Activated T-helper 2 cell treated with anti-CD3 and anti-CD28 coated beads, Interferon-gamma antibody, Interleukin-2, Interleukin-4, amounts not matched to agents 10 μg/mL and 5 μg/mL and 100 μg/mL, durations not matched to agents 14 hours and 24 hours and 36 hours (primary cell): ENCODE data around the gene KIAA1755. TPM values are rescaled to one million over a fixed set of nuclear protein-coding genes. Genes with fewer than 3 reads are reported as not detected.
"Not testable (repeated sequence)": the region's sequence is repeated elsewhere in the genome, so short reads cannot be mapped to it uniquely, and the experiment has no call there.

Source experiments
- DNase-seq: peaks from one replicate; pipeline ENCODE4 v3.0.0; 2021; ENCODE audit warnings: low spot score
- H3K27ac Mint-ChIP-seq: one replicate; pipeline ENCODE4 v1.8.0; 2021; ENCODE audit warnings: mixed read lengths
- H3K27me3 Mint-ChIP-seq: one replicate; pipeline ENCODE4 v1.8.0; 2021; ENCODE audit warnings: low read depth, mixed read lengths
- H3K36me3 Mint-ChIP-seq: one replicate; pipeline ENCODE4 v1.8.0; 2021; ENCODE audit warnings: low read depth, mixed read lengths
- H3K4me1 Mint-ChIP-seq: one replicate; pipeline ENCODE4 v1.8.0; 2021; ENCODE audit warnings: low read depth, mixed read lengths
- H3K4me3 Mint-ChIP-seq: one replicate; pipeline ENCODE4 v1.8.0; 2021; ENCODE audit warnings: low read depth, mild to moderate bottlenecking, moderate library complexity, mixed read lengths
- H3K9me3 Mint-ChIP-seq: one replicate; pipeline ENCODE4 v1.8.0; 2021; ENCODE audit warnings: mixed read lengths
- intact Hi-C: fragments of 100-400 bp; cut with micrococcal nuclease; formaldehyde crosslinking; loops from one replicate; pipeline ENCODE4 v1.15.1; 2023
- total RNA-seq: library from RNA; stranded (reverse); gene quantifications from 2 replicates; pipeline ENCODE4 v1.2.3, GENCODE V29; 2022

The KIAA1755 gene
- total RNA-seq, 1 donor from 2014 or later = not detected

DNA sequence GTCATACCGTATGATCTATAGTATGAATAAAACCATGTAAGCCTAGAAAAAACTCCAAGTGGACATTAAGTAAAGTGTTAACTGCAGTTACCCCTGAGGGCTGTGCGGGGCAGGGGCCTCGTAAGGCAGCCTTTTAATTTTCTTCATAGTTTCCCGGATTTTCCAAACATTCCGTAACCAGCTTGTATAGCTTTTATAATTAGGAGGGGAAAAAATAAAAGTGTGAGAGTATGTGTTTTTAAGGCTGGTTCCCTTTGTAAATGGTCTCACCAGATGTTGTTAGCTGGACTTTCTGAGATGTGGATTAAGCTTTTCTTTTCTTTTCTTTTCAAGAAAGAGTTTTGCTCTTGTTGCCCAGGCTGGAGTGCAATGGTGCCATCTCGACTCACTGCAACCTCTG is 7.0 kb downstream of the KIAA1755 start:
- Mint-ChIP-seq H3K4me1 (no peaks in the 10 kb centered on the region), H3K27me3 (peaks cover 9% of the 10 kb centered on the region), H3K36me3 (no peaks in the 10 kb centered on the region), H3K9me3 (no peaks in the 10 kb centered on the region), H3K27ac (no peak overlapping the region), H3K4me3 (no peak overlapping the region)
- intact Hi-C loops = no loop called here
- DNase-seq = no peak

DNA sequence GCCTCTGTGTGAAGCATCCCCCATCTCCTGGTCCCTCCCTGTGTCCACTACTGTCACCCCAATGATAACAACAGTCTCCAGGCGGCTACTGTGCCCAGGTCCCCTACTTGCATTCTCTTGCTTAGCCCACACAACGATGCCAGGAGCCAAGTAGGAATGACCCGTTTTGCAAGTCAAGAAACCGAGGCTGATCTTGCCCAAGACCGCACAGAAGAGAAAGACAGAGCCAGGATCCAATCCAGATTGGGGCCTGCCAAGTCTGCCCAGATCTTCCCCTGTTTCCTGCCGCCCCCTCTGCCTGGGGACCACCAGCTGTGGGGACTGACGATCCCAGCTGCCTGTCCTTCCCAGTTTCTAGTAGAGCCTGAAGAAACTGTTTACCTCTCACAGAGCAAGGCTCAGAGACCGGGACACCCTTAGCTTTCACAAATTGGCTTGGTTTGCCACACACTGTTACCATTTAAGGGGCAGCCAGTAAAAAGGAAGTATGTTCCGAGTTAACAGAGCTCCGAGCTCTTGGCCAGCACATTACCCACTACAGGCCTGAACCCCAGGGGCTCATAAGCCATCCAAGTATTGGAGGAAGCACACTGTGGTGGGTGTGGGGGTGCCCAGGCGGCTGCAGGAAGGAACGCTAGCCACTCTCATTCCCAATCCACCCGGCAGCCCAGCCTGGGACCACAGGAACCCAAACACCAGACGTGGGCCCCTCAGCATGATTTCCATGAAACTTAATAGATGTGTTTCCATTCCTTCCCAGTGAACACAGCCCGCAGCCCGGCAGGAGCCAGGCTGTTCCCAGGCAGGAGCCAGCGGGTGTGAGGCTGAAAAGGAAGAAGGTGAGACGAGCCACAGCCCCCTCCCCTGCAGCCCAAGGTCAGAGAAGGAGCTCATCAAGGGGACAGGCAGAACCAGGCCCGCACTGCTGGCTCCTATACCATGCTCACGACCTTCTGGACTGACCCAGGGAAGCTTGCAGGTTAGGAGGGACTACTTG is 7.9 kb downstream of the KIAA1755 start:
- DNase-seq = no peak
- Mint-ChIP-seq H3K9me3 (peaks cover under 1% of the 10 kb centered on the region), H3K27ac (no peak overlapping the region), H3K27me3 (peaks cover 6% of the 10 kb centered on the region), H3K4me1 (no peaks in the 10 kb centered on the region), H3K36me3 (no peaks in the 10 kb centered on the region), H3K4me3 (no peak overlapping the region)
- intact Hi-C loops = no loop called here

DNA sequence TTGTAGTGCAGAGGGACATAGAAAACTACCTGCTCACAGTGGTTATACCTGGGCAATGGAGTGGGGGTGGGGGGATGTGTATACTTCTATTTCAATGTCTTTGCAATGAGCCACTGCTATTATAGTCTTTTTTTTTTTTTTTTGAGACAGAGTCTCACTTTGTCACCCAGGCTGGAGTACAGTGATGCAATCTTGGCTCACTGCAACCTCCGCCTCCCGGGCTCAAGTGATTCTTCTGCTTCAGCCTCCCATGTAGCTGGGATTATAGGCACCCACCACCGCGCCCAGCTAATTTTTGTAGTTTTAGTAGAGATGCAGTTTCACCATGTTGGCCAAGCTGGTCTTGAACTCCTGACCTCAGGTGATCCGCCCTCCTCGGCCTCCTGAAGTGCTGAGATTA is 9.1 kb downstream of the KIAA1755 start:
- H3K9me3 Mint-ChIP-seq = not testable (repeated sequence)

DNA sequence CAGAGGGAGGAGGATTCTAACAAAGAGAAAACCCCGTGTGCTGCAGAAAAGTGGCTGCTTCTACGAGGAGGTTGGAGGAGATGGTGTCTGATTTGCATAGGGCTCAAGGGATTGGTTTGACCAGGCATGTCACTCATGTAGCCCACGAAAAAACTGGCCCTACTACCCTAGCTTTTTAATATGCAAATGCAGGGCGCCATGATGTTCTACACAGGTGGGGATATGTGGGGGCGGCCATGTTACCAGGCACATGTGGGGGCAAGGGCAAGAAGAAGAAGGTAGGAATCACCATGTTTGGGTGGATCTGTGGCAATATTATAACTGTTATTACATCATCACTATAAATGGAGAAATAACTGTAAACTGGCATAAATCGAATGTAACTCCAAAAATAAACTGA is 9.9 kb downstream of the KIAA1755 start:
- intact Hi-C loops = no loop called here
- no peak overlapping the region for H3K4me3 Mint-ChIP-seq
- no peaks in the 10 kb centered on the region for H3K36me3 Mint-ChIP-seq
- H3K9me3 Mint-ChIP-seq = peaks cover 13% of the 10 kb centered on the region
- no peak for DNase-seq
- peaks cover 2% of the 10 kb centered on the region for H3K27me3 Mint-ChIP-seq
- H3K27ac Mint-ChIP-seq = no peak overlapping the region
- H3K4me1 Mint-ChIP-seq = no peaks in the 10 kb centered on the region

More for the DNA sequence above, 9.1 kb downstream of the KIAA1755 start:
- H3K27ac Mint-ChIP-seq, H3K36me3 Mint-ChIP-seq, H3K27me3 Mint-ChIP-seq, intact Hi-C loops, DNase-seq, H3K4me3 Mint-ChIP-seq, H3K4me1 Mint-ChIP-seq: not testable (repeated sequence)

DNA sequence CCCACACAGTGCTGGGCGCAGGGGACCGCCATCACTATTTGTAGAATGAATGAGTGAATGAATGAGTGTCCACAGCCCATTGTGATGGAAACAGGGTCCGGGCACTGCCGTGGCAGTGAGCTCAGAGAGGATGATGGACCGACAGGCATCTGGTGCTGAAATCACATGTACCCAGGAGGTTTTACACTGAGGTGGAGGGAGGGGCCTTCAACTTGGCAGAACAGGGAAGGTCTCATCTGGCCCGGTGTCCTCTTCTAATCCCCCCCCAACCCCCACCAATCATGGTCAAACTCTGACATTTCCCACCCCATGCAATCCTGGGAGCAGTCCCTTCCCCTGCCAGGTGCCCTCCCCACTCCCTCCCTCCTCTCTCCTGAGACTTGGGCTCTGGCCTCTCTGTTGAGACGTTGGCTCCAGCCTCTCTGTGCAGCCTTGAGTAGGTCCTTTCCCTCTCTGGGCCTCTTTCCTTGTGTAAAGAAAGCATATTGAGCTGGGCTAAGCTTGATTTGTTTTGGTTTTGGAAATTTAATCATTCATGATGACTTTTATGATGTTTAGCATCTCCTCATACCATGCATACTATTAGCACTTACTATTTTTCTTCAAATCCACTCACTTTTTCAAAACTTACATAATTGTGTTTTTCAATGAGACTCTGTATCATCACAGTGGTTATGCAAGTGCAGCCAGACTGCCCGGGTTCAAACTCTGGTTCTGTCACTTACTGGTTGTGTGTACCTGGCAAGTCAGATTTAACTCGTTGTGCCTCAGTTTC is 10.8 kb downstream of the KIAA1755 start:
- peaks cover 18% of the 10 kb centered on the region for H3K9me3 Mint-ChIP-seq
- no peaks in the 10 kb centered on the region for H3K4me1 Mint-ChIP-seq
- intact Hi-C loops = no loop called here
- no peak overlapping the region for H3K4me3 Mint-ChIP-seq
- DNase-seq = no peak
- no peak overlapping the region for H3K27ac Mint-ChIP-seq
- H3K36me3 Mint-ChIP-seq = no peaks in the 10 kb centered on the region
- peaks cover 2% of the 10 kb centered on the region for H3K27me3 Mint-ChIP-seq

DNA sequence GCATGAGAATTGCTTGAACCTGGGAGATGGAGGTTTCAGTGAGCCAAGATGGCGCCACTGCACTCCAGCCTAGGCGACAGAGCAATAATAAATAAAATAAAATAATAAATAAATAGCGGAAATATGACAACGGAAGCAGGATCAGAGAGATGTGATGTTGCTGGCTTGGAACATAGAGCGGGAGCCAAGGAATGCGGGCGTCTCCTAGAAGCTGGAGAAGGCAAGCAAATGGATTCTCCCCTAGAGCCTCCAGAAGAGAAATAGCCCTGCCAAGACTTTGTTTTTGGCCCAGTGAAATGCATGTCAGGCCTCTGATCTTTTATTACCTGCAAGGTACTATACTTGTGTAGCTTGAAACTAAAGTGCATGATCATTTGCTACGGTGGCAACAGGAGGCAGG is 12.4 kb downstream of the KIAA1755 start:
- Mint-ChIP-seq H3K4me3 (no peak overlapping the region), H3K36me3 (no peaks in the 10 kb centered on the region), H3K4me1 (no peaks in the 10 kb centered on the region), H3K9me3 (peaks cover 23% of the 10 kb centered on the region), H3K27me3 (peaks cover 2% of the 10 kb centered on the region), H3K27ac (no peak overlapping the region)
- DNase-seq = no peak
- intact Hi-C loops = no loop called here

DNA sequence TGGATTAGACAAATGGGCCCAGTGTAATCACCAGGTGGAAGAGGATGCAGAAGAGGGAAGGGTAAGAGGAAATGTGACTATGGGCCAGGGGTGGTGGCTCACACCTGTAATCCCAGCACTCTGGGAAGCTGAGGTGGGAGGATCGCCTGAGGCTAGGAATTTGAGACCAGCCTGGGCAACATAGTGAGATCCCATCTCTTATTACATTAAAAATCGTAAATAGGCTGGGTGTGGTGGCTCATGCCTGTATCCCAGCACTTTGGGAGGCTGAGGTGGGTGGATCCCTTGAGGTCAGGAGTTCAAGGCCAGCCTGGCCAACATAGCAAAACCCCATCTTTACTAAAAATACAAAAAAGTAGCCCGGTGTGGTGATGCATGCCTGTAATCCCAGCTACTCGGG is 12.8 kb downstream of the KIAA1755 start:
- H3K4me3 Mint-ChIP-seq, H3K36me3 Mint-ChIP-seq, H3K27ac Mint-ChIP-seq, DNase-seq, intact Hi-C loops, H3K4me1 Mint-ChIP-seq, H3K27me3 Mint-ChIP-seq: not testable (repeated sequence)
- H3K9me3 Mint-ChIP-seq = peaks cover 26% of the 10 kb centered on the region

DNA sequence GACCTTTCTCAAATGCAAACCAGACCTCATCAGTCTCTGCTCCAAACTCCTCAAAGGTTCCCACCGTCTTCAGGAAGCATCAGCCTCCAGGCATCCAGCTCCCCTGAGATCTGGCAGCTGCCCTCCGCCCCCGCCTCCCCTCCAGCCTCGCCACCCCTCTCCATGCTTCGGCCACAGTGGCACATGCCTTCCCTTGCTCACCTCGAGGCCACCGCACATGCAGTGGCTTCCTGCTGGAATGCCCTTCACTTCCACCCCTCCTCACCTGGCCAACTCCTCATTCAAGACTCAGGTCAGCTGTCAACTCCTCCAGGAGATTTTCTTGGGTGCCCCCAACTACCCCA is 13.4 kb downstream of the KIAA1755 start:
- DNase-seq = no peak
- H3K27ac Mint-ChIP-seq = no peak overlapping the region
- H3K9me3 Mint-ChIP-seq = peaks cover 30% of the 10 kb centered on the region
- intact Hi-C loops = no loop called here
- peaks cover 2% of the 10 kb centered on the region for H3K27me3 Mint-ChIP-seq
- H3K4me1 Mint-ChIP-seq = no peaks in the 10 kb centered on the region
- H3K36me3 Mint-ChIP-seq = no peaks in the 10 kb centered on the region
- H3K4me3 Mint-ChIP-seq = no peak overlapping the region

DNA sequence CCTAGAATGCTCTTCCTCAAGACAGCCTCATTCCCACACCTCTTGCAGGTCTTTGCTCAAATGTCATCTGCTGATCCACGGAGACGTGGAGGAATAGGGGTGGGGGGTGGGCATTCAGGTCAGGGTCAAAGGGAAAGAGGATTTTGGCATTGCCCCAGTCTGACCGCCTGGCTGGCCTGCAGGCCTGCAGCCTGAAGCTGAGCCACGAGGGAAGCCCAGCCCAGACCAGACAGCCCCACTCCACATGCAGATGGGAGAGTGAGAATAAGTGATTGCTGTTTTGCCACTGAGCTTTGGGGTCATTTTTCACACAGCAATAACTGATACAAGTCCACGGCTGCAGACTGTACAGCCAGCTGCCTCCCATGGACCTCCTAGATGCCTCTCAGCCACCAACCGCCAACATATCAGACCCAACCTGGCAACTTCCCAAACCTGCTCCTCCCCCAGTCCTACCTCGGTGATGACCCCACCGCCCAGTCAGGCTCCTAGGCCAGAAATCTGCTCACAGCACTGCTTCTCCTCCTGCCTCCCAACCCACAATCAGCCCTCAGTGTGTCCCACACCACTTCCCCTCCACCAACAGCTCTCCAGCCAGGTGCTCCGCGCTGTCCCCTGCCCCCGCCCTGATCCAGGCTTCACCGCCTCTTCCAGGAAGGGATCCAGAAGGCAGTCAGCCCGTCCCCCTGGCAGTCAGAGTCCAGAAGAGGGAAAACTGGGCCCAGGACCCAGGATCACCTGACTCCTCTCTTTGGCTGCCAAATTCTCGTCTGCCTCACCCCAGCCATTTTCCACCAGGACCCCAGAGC is 14.0 kb downstream of the KIAA1755 start:
- Mint-ChIP-seq H3K9me3 (peaks cover 36% of the 10 kb centered on the region), H3K36me3 (no peaks in the 10 kb centered on the region), H3K4me3 (no peak overlapping the region), H3K4me1 (no peaks in the 10 kb centered on the region), H3K27me3 (peaks cover 2% of the 10 kb centered on the region), H3K27ac (no peak overlapping the region)
- intact Hi-C loops = no loop called here
- DNase-seq = no peak

DNA sequence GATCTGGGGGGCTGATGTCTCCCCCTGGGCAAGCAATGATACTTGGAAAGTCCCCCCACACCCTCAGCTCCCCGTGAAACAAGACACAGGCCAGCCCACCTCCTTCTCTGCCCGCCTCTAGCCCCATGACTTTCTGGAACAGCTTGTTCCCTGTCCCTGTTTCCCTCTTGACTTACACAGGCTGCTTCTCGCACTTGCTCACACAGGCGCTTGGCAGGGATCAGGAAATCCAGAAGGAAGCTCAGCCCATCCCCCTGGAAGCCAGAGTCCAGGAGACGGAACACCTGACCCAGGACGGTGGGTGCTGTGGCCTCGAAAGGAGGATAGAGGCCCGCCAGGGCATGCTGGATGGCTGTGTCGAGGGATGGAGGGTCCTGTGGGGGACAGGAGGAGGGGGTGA is 14.8 kb downstream of the KIAA1755 start:
- H3K27me3 Mint-ChIP-seq = peaks cover 2% of the 10 kb centered on the region
- no peak overlapping the region for H3K4me3 Mint-ChIP-seq
- intact Hi-C loops = no loop called here
- no peaks in the 10 kb centered on the region for H3K36me3 Mint-ChIP-seq
- H3K27ac Mint-ChIP-seq = no peak overlapping the region
- H3K4me1 Mint-ChIP-seq = no peaks in the 10 kb centered on the region
- DNase-seq = no peak
- peaks cover 38% of the 10 kb centered on the region for H3K9me3 Mint-ChIP-seq

DNA sequence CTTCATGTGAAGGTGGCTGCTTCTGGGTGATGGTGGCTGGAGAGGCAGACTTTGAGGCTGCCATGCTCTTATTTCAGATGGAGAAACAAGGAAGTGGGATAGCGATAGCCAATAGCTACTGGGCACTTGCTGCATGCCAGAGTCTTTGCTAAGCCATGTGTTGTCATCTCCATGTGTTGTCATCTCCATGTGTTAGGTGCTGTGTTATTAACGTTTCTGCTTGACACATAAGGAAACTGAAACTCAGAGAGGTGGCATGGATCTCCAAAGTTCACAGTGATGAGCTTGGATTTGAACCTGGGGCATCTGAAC is 16.9 kb downstream of the KIAA1755 start:
- DNase-seq = no peak
- Mint-ChIP-seq H3K27me3 (no peaks in the 10 kb centered on the region), H3K4me3 (no peak overlapping the region), H3K9me3 (peaks cover 41% of the 10 kb centered on the region), H3K36me3 (no peaks in the 10 kb centered on the region), H3K4me1 (no peaks in the 10 kb centered on the region), H3K27ac (no peak overlapping the region)
- intact Hi-C loops = no loop called here

DNA sequence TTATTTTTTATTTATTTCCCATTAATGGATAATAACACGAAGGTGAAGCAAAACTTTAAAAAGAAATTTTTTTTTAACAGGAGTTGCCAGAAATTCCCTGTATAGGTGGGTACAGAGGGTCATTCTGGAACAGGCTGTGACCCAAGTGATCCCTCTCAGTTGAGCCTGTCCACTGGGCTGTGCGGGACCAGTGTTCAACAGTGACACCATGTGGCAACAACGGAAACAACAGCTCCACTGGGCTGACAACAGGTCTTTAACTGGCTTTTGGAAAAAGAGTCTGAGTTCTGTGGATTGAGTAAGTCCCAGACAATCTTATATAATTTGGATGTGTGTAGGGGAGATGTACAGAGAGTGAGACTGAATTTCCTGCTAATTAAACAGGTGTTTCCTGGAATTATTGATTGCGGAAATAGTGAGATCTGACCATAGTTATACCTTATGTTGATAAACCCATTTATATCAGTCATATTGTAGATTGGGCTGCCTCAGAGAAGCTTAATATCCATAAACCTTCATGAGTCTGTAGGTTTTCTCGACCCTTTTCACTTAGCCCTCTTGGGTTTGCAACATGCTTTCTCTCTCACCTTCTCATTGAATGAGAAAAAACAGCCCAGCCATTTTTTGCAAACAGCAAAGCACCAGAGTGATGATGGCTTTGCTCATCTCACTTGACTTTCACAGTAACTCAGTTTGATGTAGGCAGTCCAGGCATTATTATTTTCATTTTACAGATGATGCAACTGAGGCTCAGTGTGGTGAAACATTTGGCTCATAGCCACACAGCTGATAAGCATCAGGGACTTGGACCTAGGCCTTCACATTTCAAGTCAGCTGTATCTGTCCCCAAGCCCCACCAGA is 17.5 kb downstream of the KIAA1755 start:
- DNase-seq = no peak
- Mint-ChIP-seq H3K27ac (no peak overlapping the region), H3K4me1 (no peaks in the 10 kb centered on the region), H3K4me3 (no peak overlapping the region), H3K36me3 (no peaks in the 10 kb centered on the region), H3K9me3 (peaks cover 41% of the 10 kb centered on the region), H3K27me3 (no peaks in the 10 kb centered on the region)
- intact Hi-C loops = no loop called here
